SKM-1 treated with dmso at 0.1 percent for 144 hours (cell line): ENCODE measurements around the gene SEMA4D.

Experiments used
- DNase-seq: peaks from one replicate; lab custom pipeline; 2025; ENCODE audit not compliant: unreplicated experiment; lab: John Stamatoyannopoulos, UW

The SEMA4D gene

GRCh38 chr9:89413963-89414638 is 83.8 kb downstream of the SEMA4D start:
- no peak for DNase-seq

- DNase-seq, result no peak
These were observed 85.0 kb downstream of the SEMA4D start for GRCh38 chr9:89412951-89413350.

GRCh38 chr9:89412541-89412940 is 85.4 kb downstream of the SEMA4D start:
- DNase-seq, result no peak

GRCh38 chr9:89411759-89412158 is 86.2 kb downstream of the SEMA4D start:
- no peak for DNase-seq

GRCh38 chr9:89410641-89411350 is 87.1 kb downstream of the SEMA4D start:
- DNase-seq, result no peak

GRCh38 chr9:89410022-89410421 is 87.9 kb downstream of the SEMA4D start:
- DNase-seq, result no peak

GRCh38 chr9:89409466-89409865 is 88.4 kb downstream of the SEMA4D start:
- no peak for DNase-seq

- no peak for DNase-seq
These were observed 89.2 kb downstream of the SEMA4D start for GRCh38 chr9:89408628-89409101.

GRCh38 chr9:89407070-89407469 is 90.8 kb downstream of the SEMA4D start:
- DNase-seq, result no peak

GRCh38 chr9:89405826-89406225 is 92.1 kb downstream of the SEMA4D start:
- no peak for DNase-seq

GRCh38 chr9:89404074-89404473 is 93.8 kb downstream of the SEMA4D start:
- no peak for DNase-seq

GRCh38 chr9:89402695-89403427 is 95.1 kb downstream of the SEMA4D start:
- DNase-seq, result no peak

GRCh38 chr9:89400403-89401116 is 97.4 kb downstream of the SEMA4D start:
- DNase-seq, result peak; percentile 74

- DNase-seq, result no peak
These were observed 99.3 kb downstream of the SEMA4D start for GRCh38 chr9:89398621-89399020.

GRCh38 chr9:89397471-89397870 is 100.4 kb downstream of the SEMA4D start:
- DNase-seq, result no peak

- no peak for DNase-seq
These were observed 101.8 kb downstream of the SEMA4D start for GRCh38 chr9:89395931-89396710.

- no peak for DNase-seq
These were observed 103.5 kb downstream of the SEMA4D start for GRCh38 chr9:89394412-89394811.

GRCh38 chr9:89391585-89391984 is 106.3 kb downstream of the SEMA4D start:
- DNase-seq, result no peak

GRCh38 chr9:89390578-89391116 is 107.3 kb downstream of the SEMA4D start:
- no peak for DNase-seq

GRCh38 chr9:89390068-89390555 is 107.8 kb downstream of the SEMA4D start:
- no peak for DNase-seq
